Fibroblast of the aortic adventitia (primary cell): ENCODE data around the gene LRBA. TPM values are rescaled to one million over a fixed set of nuclear protein-coding genes. Genes with fewer than 3 reads are reported as not detected.

Experiments used
- DNase-seq: peaks from one replicate; pipeline ENCODE4 v3.0.0-alpha.2; 2010; ENCODE audit warnings: low read depth
- H3K4me3 ChIP-seq: 2 replicates; pipeline ENCODE4 v1.5.1; 2011; ENCODE audit warnings: low read depth, mild to moderate bottlenecking, control low read depth, low read length, moderate library complexity
- CTCF ChIP-seq: IDR thresholded peaks from 2 replicates; pipeline ENCODE4 v1.5.1; 2011; ENCODE audit warnings: mild to moderate bottlenecking, low read length, control low read depth, inconsistent platforms; ENCODE audit not compliant: insufficient read depth
- total RNA-seq: library from RNA; depleted of rRNA; stranded (reverse); fragments of >200 nt; gene quantifications from 2 replicates; pipeline ENCODE4 v1.2.3, GENCODE V29; 2012; ENCODE audit warnings: low replicate concordance

The LRBA gene
- total RNA-seq, 1 donor: 45.8 TPM

GRCh38 chr4:150252306-150252705 lies 762.8 kb downstream of the LRBA start:
- DNase-seq: no peak
- H3K4me3 ChIP-seq: no peak overlapping the region
- no peak for TF ChIP-seq CTCF

DNA sequence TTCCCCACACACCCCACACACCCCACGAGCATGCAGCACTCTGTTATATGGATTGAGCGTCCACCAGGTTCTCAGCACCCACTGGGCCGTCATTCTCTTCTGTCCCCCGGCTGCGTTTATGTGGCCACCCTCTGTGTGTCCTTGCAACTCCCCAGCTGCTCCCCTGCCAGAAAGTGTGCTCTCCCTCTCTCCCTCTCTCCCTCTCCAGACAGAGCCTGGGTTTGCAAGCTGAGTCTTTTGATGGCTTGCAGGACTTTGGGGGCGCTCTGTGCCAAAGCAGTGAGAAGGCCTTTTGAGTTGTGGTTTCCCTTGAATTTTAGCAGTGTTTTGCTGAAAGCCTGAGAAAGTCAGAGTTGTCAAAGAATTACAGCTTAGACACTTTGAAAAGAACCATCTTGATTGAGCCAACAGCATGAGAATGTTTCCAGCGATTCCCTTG lies 763.3 kb downstream of the LRBA start:
- no peak for TF ChIP-seq CTCF
- peak; percentile 39 for DNase-seq
- no peak overlapping the region for H3K4me3 ChIP-seq

DNA sequence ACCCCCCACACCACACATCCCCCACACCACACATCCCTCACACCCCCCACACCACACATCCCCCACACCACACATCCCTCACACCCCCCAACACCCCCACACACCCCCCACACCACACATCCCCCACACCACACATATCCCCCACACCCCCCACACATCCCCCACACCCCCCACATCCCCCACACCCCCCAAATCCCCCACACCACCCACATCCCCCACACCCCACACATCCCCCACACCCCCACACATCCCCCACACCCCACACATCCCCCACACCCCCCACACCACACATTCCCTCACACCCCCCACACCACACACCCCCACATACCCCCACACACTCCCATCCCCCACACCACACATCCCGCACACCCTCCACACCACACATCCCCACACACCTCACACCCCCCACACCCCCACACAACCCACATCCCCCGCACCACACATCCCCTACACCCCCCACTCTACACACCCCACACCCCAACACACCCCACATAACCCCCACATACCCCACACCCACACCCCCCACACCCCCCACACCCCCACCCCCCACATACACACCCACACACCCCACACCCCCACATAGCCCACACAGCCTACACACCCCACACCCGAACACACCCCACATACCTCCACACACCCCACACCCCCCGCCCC lies 764.0 kb downstream of the LRBA start:
- DNase-seq: no peak
- TF ChIP-seq CTCF: no peak
- no peak overlapping the region for H3K4me3 ChIP-seq

DNA sequence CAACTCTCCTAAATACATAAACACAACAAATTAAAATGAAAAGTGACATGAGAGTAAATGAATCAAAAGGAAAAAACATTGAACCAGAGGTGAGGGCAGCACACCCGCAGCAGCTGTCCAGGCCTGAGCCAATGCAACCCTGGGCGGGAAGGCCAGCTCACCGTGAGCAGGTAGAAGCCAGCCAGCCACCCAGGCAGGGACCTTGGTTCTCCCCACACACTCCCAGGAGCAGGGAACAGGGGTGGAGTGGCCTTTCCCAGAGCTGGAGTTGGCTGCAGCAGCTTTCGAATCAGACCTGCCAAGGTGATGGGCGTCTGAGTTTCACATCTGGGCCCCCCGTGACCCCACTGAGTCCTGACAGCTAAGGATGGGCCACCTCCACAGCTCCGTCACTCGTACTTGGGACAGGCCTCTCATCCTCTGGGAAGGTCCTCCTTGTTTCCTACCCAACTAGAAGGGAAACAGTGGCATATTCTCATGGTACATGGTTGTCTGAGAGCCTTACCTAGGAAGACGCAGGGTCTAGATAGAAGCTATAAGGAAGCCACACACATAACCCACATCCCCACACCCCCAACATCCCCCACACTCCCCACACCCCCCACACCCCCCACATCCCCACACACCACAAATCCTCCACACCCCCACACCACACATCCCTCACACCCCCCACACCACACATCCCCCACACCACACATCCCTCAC lies 764.6 kb downstream of the LRBA start:
- no peak for TF ChIP-seq CTCF
- no peak for DNase-seq

DNA sequence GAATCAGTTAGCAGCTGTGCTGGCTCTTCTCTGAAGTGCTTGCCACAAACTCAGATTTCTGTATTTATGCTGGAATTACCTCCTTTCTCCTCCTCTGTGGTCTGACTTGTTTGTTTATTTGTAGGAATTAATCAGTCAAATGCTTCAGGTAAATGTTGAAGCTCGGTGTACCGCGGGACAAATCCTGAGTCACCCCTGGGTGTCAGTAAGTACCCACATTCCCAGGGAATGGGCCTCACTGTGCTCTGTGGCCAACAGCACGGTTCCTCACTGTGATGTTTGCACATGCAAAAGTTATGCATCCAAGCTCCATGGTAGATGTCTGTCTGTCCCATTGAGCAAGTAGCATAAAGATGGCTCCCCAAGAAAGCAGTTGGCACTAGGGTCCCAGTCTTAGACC lies 766.9 kb downstream of the LRBA start:
- TF ChIP-seq CTCF: no peak
- H3K4me3 ChIP-seq: no peak overlapping the region
- no peak for DNase-seq

More for the DNA sequence above, 764.6 kb downstream of the LRBA start:
- H3K4me3 ChIP-seq: no peak overlapping the region

DNA sequence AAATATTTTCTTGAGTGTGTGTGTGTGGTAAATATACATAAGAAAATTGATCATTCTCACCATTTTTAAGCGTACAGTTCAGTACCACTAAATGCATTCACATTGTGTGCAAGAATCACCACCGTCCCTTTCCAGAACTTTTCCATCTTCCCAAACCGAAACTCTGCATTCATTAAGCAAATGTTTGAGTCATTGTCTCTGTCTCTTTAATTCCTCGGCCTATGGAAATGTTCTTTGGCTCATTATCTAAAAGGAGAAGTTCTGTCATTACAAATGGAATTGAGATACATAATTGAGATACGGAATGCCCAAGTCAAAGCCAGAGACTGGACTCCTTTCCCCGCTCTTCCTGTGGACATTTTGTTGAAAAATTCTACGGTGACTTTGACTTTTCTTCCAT lies 767.9 kb downstream of the LRBA start:
- DNase-seq: no peak
- no peak overlapping the region for H3K4me3 ChIP-seq
- no peak for TF ChIP-seq CTCF
